Activated gamma-delta T cell treated with Interleukin-2 at 50 U/mL for 16 hours (primary cell): ENCODE measurements around the gene RHOBTB1.

Source experiments
- DNase-seq: peaks from one replicate; pipeline ENCODE4 v3.0.0-alpha.2; 2020

The RHOBTB1 gene

DNA sequence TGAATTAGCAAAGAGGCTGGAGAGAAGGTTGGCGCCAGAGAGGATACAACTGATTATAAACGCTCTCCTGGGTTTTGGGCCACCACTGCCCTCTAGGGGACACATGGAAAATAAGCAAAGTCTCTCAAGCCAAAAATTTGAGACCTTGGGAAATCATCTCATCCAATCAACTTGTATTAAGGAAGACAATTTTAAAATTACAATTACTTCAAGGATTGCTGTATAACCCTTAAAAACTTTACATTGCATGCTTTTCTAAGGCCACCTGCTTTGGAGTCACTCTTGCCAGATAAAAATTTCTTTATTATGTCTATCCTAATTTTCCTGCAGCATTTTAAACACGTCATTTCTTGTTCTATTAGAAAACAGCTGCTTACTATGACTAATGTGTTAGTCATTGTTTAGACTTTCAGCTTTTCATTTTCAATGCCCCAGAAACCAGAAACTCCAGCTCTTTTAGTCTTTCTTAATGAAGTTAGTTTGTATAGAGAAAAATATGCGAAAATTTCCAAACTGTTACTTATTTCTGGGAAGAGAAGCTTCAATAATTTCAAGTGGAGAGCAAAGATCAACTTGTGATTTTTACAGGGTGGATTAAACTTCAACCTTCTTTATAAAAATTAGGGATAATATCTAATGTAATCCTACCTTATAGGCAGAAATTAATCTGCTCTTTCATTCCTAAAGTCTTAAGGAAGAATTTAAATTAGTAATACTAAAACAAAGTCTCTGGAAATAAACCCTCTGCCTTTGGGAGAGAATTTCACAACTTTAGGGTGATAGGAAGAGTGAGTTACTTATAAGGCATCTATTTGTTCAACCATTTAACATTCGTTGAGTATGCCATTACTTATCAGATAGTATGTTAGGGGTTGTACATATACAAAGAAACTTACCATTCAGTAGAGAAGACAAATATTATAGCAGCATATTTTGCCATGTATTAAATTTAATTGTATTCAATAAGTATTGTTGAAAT lies 20.6 kb upstream of the RHOBTB1 start:
- peak; percentile 38 for DNase-seq

DNA sequence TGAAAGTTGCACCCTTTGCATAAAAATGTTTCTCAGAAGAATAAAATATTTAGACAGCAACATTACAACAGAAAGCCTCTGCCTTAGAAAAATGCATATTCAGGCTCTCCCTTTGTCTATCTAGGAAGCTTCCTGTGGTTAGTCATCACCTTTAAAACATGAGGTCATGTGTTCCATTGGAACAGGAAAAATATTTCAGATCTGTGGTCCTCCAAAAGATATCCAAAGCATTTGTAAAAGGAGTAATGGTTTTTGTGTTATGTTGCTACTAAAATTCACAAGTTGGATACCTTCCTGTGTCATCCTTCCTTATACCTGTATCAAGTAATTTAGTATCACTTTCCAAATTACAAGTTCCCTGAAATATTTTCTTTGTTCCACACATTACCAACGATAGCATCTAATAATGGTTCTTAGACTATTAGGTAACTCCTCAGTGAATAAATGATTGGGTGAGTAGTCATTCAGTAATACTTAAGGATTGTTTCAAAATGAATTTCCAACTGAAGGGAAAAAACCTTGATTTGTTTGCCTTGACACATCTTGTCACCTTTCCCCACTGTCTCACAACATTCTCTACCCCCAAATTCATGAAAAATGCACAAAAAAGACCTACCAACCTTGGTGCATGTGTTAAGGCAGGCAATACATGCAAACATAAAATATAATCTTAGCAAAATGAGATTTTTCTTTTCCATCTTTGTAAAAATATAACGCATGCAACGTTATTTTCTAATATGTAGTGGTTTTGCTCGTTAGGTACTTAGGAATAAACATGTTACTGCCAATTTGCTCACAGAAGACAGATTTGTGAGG lies 19.7 kb upstream of the RHOBTB1 start:
- no peak for DNase-seq

DNA sequence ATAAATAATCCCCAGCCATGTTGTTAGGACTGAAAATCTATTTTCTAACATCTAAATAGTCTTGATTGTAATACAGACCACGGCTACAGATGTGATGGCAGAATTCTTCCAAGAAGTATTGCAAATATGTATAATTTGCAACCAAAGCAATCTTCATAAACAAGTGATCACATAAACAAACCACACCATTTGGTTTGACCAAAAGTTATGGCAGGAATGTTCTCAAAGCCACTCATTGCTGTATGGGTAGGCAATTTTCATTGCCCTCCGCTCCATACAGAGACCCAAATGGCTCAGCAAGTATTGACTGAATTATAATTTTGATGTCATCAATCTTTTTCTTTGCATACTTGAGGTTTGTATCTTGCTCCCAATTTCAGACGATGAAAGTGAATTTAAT lies 19.0 kb upstream of the RHOBTB1 start:
- DNase-seq: no peak

DNA sequence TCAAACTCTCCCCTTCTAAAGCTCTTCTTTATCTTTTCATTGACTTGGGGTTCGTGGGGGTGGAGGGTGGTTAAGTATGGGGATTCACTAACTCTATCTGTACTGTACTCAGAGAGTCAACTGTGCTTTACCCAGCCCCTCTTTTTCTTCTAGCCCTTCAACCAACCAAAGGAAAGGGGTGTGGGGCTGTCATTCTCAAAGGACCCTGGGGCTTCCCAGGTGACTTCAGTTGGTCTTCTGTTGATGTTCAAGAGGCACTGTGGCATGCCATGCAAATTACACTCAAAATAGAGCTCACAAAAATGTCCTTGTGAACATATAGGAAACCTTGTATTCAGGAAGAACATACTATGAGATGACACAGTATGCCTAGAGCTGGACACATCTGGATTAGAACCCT lies 16.9 kb upstream of the RHOBTB1 start:
- no peak for DNase-seq

DNA sequence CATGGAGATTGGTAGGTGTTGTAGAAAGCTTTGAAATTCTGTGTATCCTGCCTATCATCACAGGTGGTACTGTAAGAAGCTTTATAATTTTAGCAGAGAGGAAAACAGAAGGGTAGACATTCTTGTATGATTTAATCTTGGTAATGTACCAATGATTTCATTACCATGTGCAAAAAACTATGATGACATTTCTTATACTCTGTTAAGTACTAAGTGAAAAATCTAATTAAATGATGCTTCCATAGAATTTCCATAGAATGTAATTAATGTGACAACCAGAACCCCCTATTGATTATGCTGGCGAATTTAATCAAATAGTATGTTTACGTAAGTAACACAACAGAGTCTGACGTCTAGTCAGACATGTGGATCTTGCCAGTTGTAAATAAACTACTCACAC lies 16.0 kb upstream of the RHOBTB1 start:
- DNase-seq: no peak

DNA sequence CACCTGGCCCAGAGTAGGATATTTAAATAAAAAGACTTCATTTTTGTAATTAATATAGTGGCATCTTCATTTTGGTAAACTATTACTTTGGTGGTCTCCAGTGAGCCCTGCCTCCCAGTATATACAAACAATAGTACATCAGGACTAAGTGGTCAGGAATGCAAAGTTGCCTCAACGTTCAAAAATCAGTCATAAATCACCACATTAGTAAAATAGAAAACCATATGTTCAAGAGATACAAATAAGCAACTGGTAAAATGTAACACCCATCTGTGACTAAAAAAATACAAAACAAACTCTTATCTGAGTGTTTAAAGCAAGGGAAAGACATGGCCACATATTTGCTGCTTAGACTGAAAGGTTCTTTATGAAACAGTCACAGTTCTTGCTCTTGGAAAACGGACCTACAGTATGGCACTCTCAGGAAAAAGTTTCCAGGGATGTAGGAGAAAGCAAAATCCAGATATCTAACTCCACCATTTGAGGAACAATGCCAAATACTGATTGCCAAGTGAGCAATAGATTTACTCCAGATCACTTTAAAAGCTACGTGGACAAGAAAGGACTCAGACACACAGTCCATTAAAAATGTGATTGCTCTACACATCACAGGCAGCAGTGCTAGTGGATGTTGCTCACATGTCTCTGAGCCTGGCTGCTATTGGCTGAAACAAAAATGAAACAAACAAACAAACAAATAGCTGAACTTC lies 15.1 kb upstream of the RHOBTB1 start:
- DNase-seq: no peak

DNA sequence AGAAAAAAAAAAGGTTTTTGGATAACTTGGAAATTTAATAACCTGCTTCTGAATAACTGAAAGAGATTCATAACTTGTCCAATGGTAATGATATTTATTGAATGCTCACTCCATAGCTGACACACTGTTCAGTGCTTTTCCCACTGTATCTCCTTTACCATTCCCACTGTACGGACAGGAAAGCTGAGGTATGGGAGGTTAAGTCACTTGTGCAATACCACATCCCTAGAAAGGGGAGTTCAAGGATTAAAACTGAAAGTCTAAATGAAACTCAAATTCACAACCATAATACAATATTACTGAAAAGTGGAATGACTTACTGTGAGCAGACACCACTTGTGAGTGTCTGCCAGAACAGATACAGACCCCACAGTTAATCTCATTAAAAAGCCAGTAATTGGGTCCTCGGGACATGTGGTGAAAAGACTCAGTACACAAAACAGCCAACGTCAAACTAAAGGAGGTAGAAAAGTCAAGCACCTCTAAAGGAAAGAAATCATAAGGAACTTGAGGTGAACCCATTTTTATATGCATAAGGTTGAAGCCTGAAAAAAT lies 13.8 kb upstream of the RHOBTB1 start:
- no peak for DNase-seq

DNA sequence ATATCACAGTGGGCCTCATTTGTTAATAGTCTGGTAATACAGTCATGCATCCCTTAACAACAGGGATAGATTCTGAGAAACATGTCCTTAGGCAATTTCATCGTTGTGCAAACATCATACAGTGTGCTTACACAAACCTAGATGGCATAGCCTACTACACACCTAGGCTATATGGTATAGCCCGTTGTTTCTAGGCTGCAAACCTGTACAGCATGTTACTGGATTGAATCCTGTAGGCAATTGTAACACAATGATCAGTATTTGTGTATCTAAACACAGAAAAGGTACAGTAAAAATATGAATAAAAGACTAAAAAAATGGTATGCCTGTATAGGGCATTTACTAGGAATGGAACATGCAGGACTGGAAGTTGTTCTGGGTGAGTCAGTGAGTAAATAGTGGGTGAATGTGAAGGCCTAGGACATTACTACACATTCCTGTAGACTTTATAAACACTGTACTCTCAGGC lies 12.0 kb upstream of the RHOBTB1 start:
- DNase-seq: no peak

DNA sequence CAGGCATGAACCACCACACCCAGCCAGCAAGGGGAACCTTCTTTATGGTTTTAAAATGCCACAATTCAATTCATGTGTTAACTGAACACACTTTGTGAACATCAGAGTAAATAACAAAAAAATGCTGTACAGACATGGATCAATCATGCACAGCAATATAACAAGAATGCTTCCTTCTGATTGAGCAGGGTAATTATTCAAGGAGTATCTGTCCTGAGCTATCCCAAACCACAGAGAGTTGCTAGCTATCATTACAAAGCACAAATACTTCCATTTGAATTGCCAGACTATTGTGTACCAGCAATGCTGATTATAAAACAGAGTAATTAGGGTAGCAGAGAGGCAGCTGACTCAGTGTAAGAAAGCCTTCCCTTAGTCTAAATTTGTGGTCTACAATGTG lies 11.3 kb upstream of the RHOBTB1 start:
- DNase-seq: no peak

DNA sequence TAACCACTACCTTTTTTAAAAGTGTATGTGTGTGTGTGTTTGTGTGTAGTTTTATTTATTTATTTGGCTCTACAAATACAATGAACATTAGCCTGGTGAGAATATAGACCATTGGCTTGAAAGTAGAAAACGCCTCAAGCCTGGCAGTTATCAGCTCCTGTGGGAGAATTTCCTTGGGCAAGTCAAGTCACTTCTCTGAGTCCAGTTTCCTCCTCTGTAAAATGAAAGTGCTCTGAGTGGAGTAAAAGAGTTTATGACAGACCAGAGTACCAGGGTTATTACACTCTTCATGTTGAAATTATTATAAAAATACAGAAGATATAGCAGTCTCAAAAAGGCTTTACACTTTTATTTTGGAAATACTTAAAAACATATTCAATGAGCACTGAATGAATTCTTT lies 10.1 kb upstream of the RHOBTB1 start:
- DNase-seq: no peak

DNA sequence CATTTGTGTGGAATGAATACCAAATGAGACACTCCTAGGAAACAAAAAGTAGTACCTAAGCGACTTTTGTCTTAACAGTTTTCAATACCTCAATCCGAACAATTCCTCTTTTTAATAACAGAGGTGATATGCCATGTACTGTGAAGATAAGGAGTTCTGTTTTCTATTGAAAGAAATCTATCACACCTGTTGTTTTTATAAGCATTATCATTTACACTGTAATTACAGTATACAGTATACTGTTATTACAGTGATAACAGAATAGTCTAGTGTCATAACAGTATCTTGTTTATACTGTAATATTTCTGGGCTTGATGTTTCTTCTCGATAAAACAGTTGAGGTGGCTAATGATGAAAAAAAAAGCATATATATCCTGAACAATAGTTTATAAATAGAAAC lies 9.4 kb upstream of the RHOBTB1 start:
- no peak for DNase-seq

DNA sequence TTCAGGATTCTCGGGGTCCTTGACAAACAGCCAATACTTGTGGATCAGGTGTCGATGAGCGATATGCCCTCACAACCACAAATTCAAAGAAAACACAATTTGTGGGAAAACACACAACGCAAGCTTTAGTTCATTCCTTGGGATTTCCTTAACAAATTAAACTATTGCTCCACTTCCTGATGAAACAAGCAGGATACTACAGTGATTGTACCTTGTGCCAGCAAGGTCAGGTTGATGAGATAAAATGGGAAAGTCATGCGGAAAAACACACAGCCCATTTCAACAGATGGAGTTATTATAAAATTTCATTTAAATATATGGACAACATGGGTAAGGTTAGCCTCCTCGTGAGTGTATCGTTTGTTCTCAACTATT lies 8.8 kb upstream of the RHOBTB1 start:
- no peak for DNase-seq

DNA sequence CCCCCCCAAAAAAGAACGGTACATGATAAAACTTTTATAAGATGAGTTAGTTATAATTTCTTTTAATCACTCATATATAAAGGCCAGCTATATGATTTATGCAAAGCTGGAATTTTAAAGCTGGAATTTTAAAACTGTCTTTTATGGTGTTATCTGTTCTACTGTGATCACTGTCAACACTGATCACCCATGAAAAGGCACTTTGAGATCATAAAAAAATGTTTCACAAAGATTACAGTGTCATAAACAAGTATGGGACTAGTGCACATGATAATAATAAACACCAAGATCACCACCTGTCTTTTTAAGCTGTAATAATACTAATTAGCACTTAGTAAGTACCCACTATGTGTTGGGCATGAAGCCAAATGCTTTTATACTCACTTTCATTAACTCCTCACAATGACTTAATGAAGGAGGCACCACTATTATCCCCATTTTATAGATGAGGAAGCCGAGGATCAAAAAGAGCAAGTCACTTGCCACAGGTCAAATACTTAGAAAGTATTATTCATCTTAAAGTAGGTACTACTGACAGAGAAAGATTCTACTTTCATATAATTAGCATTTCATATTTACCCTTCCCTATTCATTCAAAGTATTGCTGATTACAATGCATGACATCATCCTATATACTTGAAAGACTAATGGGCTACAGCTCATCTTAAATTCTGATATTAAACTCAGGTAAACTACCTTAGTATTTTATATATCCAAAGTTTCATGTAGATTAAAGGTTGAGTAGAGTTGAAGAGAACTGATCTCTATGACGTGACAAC lies 8.3 kb upstream of the RHOBTB1 start:
- no peak for DNase-seq

DNA sequence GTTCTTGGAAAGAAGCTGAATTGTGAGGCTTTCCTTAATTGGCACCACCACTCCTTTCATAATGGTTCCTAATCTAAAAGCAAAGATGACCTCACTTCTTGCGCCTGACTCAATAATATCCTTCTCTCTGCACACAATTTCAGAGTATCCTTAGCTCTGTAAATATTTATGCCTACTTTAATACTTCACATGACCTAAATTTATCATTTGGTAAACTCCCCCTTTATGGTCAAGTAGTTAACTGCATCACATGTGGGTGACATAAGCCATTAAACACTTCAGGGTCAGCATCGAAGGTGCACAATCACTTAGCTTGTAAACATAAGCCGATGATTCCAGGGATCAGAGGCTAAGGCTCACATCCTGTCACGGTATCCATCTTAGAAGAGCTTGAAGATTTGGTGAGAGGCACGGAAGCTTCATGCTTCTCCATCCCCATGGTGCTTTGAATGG lies 7.3 kb upstream of the RHOBTB1 start:
- no peak for DNase-seq

DNA sequence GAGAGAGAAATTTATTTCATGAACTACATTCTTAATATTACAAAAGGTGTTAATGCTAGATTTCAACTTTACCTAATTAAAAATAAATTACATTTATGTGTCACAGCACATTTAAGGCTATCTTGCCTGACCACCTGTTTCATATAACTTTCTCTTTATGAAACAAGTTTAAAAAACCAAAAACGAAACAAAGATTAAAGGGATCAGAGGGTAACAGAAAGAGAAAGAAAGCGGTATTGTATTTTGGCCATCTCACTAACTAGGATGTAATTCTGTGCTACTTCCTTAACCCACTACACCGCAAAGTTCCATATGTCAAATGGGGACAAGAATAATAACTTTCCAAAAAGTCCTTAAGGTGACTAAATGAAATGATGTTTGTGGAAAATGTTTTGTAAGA lies 6.3 kb upstream of the RHOBTB1 start:
- DNase-seq: no peak

DNA sequence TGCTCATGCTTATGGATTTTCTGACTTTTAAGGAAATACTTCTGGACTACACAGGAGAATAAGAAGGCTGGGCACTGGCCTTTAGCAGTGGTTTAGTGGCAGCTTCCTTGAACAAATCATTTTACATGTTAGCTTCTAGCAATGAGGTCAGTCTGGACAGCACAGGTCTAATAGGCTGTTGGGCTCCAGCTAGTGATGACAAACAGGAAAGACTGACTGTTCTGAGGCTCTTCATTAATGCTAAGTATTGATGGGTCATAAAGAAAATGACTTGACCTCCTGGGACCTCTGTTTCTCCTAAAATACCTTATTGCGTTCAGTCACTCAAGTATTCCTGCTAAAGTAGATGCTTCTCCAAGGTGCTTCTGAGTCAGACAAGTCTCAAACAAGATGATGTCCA lies 4.9 kb upstream of the RHOBTB1 start:
- DNase-seq: no peak

DNA sequence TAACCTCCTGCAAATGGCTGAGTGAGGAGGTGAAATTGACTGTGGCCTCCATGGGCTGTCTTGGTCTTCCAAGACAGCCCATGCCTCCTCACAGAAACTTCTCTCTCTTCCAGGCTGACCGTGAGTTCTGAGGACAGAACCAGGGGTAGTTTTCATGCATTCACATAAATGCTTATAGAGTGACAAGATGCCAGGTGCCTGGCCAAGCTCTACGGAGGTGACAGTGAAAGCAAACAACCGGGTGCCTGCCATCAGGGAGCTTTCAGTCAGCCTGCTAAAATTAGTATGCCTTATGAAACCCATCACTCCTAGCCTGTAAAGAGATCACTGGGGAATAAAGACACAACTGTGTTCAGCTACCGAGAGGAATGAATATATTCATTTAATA lies 919 bp upstream of the RHOBTB1 start:
- no peak for DNase-seq

DNA sequence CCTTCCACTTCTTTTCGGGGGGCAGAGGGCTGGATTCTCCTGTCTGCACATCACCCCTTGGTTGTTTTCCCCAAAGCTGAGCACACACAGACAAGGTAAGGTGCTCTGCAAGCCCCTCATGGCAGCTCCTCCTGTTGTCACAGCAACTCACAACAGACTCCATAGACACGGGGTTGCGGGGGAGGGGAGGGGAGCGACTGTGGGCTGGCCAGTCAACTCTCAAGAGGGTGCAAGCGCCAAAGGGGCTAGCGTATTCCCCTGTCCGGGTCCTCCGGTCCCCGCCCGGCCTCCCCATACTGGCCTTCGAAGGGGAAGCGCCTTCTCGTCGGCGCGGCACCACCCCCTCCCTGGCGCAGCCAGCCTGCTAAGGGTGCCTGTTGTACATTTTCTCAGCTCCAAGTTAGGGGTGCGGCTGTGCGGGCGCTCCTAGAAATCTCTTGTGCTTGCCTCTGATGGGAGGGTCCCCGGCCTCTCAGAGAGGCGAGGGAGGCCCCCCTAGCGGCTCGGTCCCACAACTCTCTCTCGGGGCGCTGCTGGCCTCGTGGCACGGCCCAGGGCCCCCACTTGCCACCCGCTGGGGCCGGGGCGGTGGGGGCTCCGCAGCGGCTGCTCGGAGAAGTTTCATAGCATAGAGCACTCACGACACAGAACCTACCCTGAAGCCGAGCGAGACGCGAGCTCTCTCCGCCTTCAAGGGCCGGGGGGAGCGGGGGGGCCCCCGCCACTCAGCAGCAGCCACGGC lies 498 bp downstream of the RHOBTB1 start:
- DNase-seq: peak; percentile 7

DNA sequence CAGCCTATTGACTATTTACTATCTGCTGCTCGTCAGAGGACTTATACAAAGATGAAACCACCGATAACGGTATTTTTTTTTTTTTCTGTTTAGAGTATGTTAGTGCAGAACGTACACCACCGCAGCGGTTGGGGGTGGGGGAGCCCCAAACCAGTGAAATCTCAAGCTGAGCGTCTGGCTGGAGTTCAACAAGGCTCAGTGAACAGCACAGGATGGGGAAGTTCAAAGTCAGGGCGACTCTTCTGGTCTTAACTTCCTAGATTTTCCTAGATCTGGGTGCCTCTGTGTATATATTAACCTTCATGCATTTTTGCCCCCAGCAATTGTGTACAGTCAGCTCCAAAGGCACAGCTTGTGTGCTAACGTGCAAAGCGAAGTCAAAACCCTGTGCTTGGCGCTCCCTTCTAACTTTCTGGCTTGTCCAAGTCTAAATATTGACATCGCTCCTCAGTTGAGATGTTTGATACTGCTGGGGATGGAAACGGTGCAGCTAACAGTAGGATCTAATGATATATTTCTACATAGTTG lies 1.1 kb downstream of the RHOBTB1 start:
- peak; percentile 17 for DNase-seq

DNA sequence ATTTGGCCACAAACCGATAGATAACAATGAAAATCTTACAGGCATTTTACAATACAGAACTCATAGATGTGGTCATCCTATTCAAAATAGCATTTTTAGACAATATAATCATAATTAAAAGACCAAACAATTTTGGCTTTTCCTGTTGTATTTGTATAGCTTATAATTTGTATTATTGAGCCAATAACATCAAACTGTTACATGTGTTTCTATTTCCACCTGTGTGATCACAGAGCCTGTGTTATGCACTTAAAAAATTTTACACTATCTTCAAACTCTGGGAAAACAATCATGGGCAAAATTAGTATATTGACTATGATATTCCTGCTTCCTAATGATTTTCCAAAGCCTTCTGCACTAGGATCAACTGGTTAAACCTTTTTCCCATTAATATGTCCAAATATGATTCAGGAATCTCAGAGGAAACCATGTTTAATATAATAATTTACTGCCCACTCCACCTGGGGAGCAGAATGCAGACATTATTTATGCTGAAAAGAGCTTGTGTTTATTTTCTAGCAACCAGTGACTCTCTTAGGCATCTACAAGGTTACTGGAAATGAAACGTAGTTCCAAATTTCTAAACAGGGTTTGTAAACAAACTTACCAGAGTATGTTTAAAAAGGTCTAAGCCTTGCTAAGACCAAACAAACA lies 1.7 kb downstream of the RHOBTB1 start:
- no peak for DNase-seq

DNA sequence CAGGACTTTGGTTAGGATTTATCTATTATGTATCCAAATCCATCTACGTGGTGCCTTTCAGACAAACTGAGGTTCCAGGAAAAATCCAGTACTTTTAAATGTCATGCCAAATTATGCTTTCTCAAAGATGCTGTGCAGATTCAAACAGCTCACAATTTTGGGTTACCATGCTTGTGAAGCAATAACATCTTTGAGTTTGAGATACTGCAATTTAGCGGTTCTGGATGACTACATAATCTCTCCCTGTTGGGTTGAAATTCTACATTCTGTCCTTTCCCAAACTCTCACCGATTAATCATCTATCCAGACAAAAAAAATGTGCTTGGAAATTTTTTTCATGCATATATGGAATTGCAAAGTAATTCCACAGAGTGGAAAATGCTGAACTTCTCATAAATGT lies 3.5 kb downstream of the RHOBTB1 start:
- no peak for DNase-seq
